Activated B cell treated with CpG ODN at 0.5 μM for 24 hours (primary cell): ENCODE data around the gene HBP1. TPM values are rescaled to one million over a fixed set of nuclear protein-coding genes. Genes with fewer than 3 reads are reported as not detected.

Experiments used
- ATAC-seq: fragments of 200-7000 bp; cut with Tn5 transposase; one replicate; pipeline ENCODE4 v1.10.0; 2021; ENCODE audit warnings: low read depth, mild to moderate bottlenecking, moderate library complexity
- CTCF ChIA-PET: fragments of 350-600 bp; sonication (Branson Sonifier 250); formaldehyde crosslinking; loops from one replicate; lab custom pipeline; 2021; ENCODE audit warnings: antibody characterized with exemption; lab: Charles Lee
- POLR2A ChIA-PET: fragments of 350-600 bp; sonication (Branson Sonifier 250); formaldehyde crosslinking; loops from one replicate; lab custom pipeline; 2021; ENCODE audit warnings: antibody characterized with exemption; lab: Charles Lee
- DNase-seq: peaks from one replicate; pipeline ENCODE4 v3.0.0; 2022
- H3K27ac Mint-ChIP-seq: one replicate; pipeline ENCODE4 v1.8.0; 2020; ENCODE audit warnings: mixed read lengths
- H3K27me3 Mint-ChIP-seq: one replicate; pipeline ENCODE4 v1.8.0; 2021; ENCODE audit warnings: mixed read lengths
- H3K36me3 Mint-ChIP-seq: one replicate; pipeline ENCODE4 v1.8.0; 2021; ENCODE audit warnings: low read depth, mixed read lengths
- H3K4me1 Mint-ChIP-seq: one replicate; pipeline ENCODE4 v1.8.0; 2021; ENCODE audit warnings: mixed read lengths
- H3K4me3 Mint-ChIP-seq: one replicate; pipeline ENCODE4 v1.8.0; 2020; ENCODE audit warnings: mild to moderate bottlenecking, mixed read lengths
- H3K9me3 Mint-ChIP-seq: one replicate; pipeline ENCODE4 v1.8.0; 2020; ENCODE audit warnings: mixed read lengths
- CTCF ChIP-seq: fragments of 200-600 bp; IDR thresholded peaks from one replicate; pipeline ENCODE4 v1.8.0; 2022; ENCODE audit warnings: antibody characterized with exemption, mild to moderate bottlenecking
- intact Hi-C: fragments of 100-400 bp; cut with micrococcal nuclease; formaldehyde crosslinking; loops from one replicate; pipeline ENCODE4 v1.15.1; 2024
- total RNA-seq: library from RNA; stranded (reverse); gene quantifications from 2 replicates; pipeline ENCODE4 v1.2.3, GENCODE V29; 2022

HBP1 gene
- total RNA-seq, 1 donor from 2014 or later = 59.9 TPM

DNA sequence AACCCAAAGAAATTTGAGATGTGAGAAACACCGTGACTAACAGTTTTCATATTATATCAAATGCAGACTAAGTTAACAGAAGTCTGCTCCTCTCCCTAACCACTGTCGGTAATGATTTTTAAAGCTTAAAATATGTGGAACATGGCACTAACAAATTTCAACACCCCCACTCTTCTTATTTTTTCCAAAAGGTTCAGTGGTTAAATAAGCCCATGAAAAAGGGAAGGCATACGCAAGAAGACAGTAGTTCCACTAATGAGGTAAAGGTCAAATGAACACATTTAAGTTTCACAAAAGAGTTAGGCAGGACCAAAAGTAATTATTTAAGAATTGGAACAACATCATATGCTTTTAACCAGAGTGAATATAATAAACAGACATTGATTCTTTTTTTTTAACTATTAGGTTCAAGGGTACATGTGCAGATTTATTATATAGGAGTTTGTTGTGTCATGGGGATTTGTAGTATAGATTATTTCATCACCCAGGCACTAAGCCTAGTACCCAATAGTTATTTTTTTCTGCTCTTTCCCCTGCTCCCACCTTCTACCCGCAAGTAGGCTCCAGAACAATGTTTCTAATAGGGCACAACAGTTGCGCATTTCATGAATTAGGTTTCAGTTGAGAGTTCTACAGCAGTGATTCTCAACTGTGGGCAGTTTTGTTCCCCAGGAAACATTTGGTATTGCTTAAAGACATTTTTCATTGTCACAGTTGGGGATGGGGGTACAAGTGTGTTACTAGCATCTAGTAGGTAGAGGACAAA is 79.9 kb downstream of the HBP1 start:
- Mint-ChIP-seq H3K36me3 (peaks cover 56% of the 10 kb centered on the region), H3K27ac (no peak overlapping the region), H3K9me3 (peaks cover 7% of the 10 kb centered on the region), H3K4me1 (no peaks in the 10 kb centered on the region), H3K4me3 (no peak overlapping the region), H3K27me3 (no peaks in the 10 kb centered on the region)
- no peak for TF ChIP-seq CTCF
- intact Hi-C loops = no loop called here
- ATAC-seq (no peak), DNase-seq (no peak)
- CTCF ChIA-PET = no interaction called here
- POLR2A ChIA-PET = no interaction called here

DNA sequence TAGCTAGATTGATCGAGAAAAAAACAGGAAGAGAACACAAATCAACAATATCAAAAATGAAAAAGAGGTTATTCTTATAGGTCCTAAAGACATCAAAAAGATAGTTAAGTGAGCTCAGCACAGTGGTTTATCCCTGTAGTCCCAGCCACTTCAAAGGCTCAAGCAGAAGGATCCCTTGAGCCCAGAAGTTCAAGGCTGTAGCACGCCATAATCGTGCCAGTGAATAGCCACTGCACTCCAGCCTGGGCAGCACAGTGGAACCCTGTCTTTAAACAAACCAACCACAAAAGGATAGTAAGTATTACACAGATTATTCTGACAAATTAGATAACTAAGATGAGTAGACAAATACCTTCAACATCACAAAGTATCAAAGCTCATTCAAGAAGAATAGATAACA is 83.2 kb downstream of the HBP1 start:
- POLR2A ChIA-PET = no interaction called here
- Mint-ChIP-seq H3K9me3 (no peaks in the 10 kb centered on the region), H3K36me3 (peaks cover 32% of the 10 kb centered on the region), H3K4me1 (no peaks in the 10 kb centered on the region), H3K27ac (no peak overlapping the region), H3K4me3 (no peak overlapping the region), H3K27me3 (no peaks in the 10 kb centered on the region)
- CTCF ChIA-PET = no interaction called here
- DNase-seq (no peak), ATAC-seq (no peak)
- intact Hi-C loops = no loop called here
- TF ChIP-seq CTCF = no peak

Other genes starting within 250 kb of the HBP1 start
- gene PRKAR2B, start 124.3 kb upstream of the HBP1 start, total RNA-seq = 0.64 and 0.71 TPM in 2 replicates